Panc1 (cell line): ENCODE results near the gene NOXA1.

Experiments
- POLR2AphosphoS5 ChIP-seq: IDR thresholded peaks from 2 replicates; pipeline ENCODE4 v1.6.1; 2012; ENCODE audit warnings: mild to moderate bottlenecking, low read depth, low read length, moderate library complexity
- TF ChIP-seq, protein P1 (sequence below), 2 experiments: IDR thresholded peaks; 2 replicates each; pipeline ENCODE4 v1.6.1; 2011 to 2012; ENCODE audit warnings: low read depth in 2 of 2, control low read depth in 1 of 2, low read length in 1 of 2, mild to moderate bottlenecking in 1 of 2, moderate library complexity in 1 of 2; ENCODE audit not compliant: insufficient read depth in 1 of 2
- TF ChIP-seq, protein P2 (sequence below): fragments of 450-650 bp; IDR thresholded peaks from 2 replicates; pipeline ENCODE4 v1.5.1; 2017; ENCODE audit warnings: mild to moderate bottlenecking

DNA sequence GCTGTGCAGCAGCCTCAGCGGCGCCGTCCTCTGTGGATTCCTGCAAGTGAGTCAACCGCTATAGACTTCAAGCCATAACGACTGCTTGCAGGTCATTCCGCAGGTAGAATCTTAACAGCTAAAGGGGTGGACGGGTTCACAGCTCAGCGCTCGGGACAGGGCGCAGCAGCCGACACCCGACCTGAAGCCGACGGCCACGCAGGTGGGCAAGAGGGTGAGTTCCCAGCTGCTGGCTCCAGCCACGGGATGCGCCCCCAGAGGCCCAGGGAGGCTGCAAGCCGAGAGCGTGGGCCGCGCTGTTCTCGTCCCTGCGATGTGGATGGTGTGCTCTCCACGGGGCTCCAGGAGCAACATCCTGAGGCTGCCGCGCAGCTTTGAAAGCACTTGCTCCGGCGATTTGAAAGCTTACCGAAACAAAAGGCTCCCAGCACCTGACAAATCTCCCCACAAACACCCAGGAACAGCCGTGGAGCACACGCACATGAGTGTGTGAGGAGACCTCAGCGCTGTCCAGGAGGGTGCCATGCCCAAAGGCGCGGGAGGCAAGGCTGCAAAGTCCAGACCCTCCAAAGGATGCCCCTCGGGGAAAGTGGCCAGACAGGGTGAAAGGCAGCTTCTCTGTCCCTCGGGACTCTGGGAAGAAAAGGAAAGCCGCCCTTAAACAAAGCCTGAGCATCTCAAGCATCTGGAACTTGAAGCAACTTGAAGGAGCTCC lies 48.9 kb upstream of the NOXA1 start:
- TF ChIP-seq, protein P1, sequence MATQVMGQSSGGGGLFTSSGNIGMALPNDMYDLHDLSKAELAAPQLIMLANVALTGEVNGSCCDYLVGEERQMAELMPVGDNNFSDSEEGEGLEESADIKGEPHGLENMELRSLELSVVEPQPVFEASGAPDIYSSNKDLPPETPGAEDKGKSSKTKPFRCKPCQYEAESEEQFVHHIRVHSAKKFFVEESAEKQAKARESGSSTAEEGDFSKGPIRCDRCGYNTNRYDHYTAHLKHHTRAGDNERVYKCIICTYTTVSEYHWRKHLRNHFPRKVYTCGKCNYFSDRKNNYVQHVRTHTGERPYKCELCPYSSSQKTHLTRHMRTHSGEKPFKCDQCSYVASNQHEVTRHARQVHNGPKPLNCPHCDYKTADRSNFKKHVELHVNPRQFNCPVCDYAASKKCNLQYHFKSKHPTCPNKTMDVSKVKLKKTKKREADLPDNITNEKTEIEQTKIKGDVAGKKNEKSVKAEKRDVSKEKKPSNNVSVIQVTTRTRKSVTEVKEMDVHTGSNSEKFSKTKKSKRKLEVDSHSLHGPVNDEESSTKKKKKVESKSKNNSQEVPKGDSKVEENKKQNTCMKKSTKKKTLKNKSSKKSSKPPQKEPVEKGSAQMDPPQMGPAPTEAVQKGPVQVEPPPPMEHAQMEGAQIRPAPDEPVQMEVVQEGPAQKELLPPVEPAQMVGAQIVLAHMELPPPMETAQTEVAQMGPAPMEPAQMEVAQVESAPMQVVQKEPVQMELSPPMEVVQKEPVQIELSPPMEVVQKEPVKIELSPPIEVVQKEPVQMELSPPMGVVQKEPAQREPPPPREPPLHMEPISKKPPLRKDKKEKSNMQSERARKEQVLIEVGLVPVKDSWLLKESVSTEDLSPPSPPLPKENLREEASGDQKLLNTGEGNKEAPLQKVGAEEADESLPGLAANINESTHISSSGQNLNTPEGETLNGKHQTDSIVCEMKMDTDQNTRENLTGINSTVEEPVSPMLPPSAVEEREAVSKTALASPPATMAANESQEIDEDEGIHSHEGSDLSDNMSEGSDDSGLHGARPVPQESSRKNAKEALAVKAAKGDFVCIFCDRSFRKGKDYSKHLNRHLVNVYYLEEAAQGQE (IDR thresholded peaks at IDR 0.05; ENCODE audit: insufficient read depth in 1 of 2, low read depth in 2 of 2, low read length in 1 of 2) = no peak
- no peak for TF ChIP-seq POLR2AphosphoS5
- TF ChIP-seq, protein P2, sequence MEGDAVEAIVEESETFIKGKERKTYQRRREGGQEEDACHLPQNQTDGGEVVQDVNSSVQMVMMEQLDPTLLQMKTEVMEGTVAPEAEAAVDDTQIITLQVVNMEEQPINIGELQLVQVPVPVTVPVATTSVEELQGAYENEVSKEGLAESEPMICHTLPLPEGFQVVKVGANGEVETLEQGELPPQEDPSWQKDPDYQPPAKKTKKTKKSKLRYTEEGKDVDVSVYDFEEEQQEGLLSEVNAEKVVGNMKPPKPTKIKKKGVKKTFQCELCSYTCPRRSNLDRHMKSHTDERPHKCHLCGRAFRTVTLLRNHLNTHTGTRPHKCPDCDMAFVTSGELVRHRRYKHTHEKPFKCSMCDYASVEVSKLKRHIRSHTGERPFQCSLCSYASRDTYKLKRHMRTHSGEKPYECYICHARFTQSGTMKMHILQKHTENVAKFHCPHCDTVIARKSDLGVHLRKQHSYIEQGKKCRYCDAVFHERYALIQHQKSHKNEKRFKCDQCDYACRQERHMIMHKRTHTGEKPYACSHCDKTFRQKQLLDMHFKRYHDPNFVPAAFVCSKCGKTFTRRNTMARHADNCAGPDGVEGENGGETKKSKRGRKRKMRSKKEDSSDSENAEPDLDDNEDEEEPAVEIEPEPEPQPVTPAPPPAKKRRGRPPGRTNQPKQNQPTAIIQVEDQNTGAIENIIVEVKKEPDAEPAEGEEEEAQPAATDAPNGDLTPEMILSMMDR = no peak
